CD4-positive, alpha-beta T cell (primary cell): ENCODE data around the gene GBP1. TPM values are rescaled to one million over a fixed set of nuclear protein-coding genes. Genes with fewer than 3 reads are reported as not detected.
A peak's percentile ranks its signal among the peaks of the same experiment; 100 is the strongest.

Experiments used
- ATAC-seq: fragments of 200-7000 bp; cut with Tn5 transposase; one replicate; pipeline ENCODE4 v1.10.0; 2022; ENCODE audit warnings: mild to moderate bottlenecking; ENCODE audit not compliant: poor library complexity
- CTCF ChIA-PET: fragments of 350-600 bp; sonication (Branson Sonifier 250); formaldehyde crosslinking; loops from one replicate; lab custom pipeline; 2021; ENCODE audit warnings: antibody characterized with exemption, inconsistent platforms; lab: Charles Lee
- POLR2A ChIA-PET: fragments of 350-600 bp; sonication (Branson Sonifier 250); formaldehyde crosslinking; loops from one replicate; lab custom pipeline; 2021; ENCODE audit warnings: antibody characterized with exemption, inconsistent platforms; lab: Charles Lee
- DNase-seq, 14 experiments: peaks; one replicate each; pipeline ENCODE4 v3.0.0-alpha.2; 2013 to 2020; ENCODE audit warnings: mixed read lengths in 2 of 14
- H3K27ac ChIP-seq, 2 donors: one replicate each; pipeline versions ENCODE4 v1.5.1 to v1.7.0; 2013; ENCODE audit warnings: low read length in 2 of 2, low read depth in 1 of 2, mild to moderate bottlenecking in 1 of 2
- H3K27me3 ChIP-seq, 2 experiments: 1 replicate in 1 of 2; 2 replicates in 1 of 2; pipeline versions ENCODE4 v1.6.1 to v1.7.0; 2013; ENCODE audit warnings: low read length in 2 of 2, control low read depth in 1 of 2, mild to moderate bottlenecking in 1 of 2, moderate library complexity in 1 of 2; ENCODE audit not compliant: insufficient read depth in 2 of 2, control insufficient read depth in 1 of 2
- H3K36me3 ChIP-seq: one replicate; pipeline ENCODE4 v1.6.1; 2013; ENCODE audit warnings: low read length, control low read depth; ENCODE audit not compliant: insufficient read depth
- H3K4me1 ChIP-seq: one replicate; pipeline ENCODE4 v1.6.1; 2013; ENCODE audit warnings: low read length, control low read depth; ENCODE audit not compliant: insufficient read depth
- H3K4me3 ChIP-seq: one replicate; pipeline ENCODE4 v1.5.1; 2013; ENCODE audit warnings: mild to moderate bottlenecking, low read length, moderate library complexity
- H3K9me3 ChIP-seq, 2 experiments: 1 replicate in 1 of 2; 2 replicates in 1 of 2; pipeline versions ENCODE4 v1.6.1 to v1.7.0; 2013; ENCODE audit warnings: low read length in 2 of 2, mild to moderate bottlenecking in 2 of 2, control low read depth in 1 of 2, moderate library complexity in 1 of 2; ENCODE audit not compliant: control insufficient read depth in 1 of 2, insufficient read depth in 1 of 2
- H3K27ac Mint-ChIP-seq: one replicate; pipeline ENCODE4 v1.8.0; 2020; ENCODE audit warnings: mixed read lengths
- H3K27me3 Mint-ChIP-seq: one replicate; pipeline ENCODE4 v1.8.0; 2021; ENCODE audit warnings: mixed read lengths
- H3K36me3 Mint-ChIP-seq: one replicate; pipeline ENCODE4 v1.8.0; 2021; ENCODE audit warnings: low read depth, mixed read lengths
- H3K4me1 Mint-ChIP-seq: one replicate; pipeline ENCODE4 v1.8.0; 2021; ENCODE audit warnings: low read depth, mixed read lengths
- H3K4me3 Mint-ChIP-seq: one replicate; pipeline ENCODE4 v1.8.0; 2020; ENCODE audit warnings: mild to moderate bottlenecking, mixed read lengths
- H3K9me3 Mint-ChIP-seq: one replicate; pipeline ENCODE4 v1.8.0; 2020; ENCODE audit warnings: mixed read lengths
- intact Hi-C, 2 experiments: fragments of 100-400 bp; cut with DNase I in 1 of 2; cut with micrococcal nuclease in 1 of 2; formaldehyde crosslinking; loops; one replicate each; pipeline versions ENCODE4 v1.15.1 to v1.9.0; 2023 to 2025; cut with DNase I, micrococcal nuclease
- total RNA-seq, 174 experiments: library from RNA in 2 of 174; stranded (reverse) in 2 of 174; gene quantifications; one replicate each; pipeline ENCODE4 v1.2.3 and lab custom pipeline; 2021 to 2026
- TF ChIP-seq, protein P1 (sequence below): fragments of 200-600 bp; IDR thresholded peaks from one replicate; pipeline ENCODE4 v1.8.0; 2022; ENCODE audit warnings: antibody characterized with exemption, mild to moderate bottlenecking

GBP1 gene
- total RNA-seq, 2 experiments from 2014 or later: 15.5 to 16.5 TPM

DNA sequence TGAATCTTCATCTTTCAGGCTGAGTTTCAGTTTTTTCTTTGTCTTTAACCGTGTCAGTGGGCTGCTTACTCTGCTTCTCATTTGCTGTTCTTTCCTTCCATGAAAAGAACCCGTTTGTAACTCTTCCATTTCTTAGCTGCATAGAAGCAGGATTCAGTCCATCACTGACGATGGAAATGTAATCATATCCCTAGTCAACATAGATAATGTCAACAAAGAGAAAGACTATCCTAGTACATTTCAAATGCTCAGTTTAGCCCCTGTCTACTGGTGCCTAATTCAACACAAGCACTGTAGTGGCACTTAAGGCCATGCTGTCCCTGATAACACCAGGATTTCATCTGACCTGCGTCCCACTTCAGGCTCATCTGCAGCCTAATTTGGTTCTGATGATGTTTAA, 376 bp downstream of the GBP1 start:
- peak overlapping the region; percentile 93 for H3K27ac Mint-ChIP-seq
- peaks cover 21% of the 10 kb centered on the region for H3K36me3 ChIP-seq
- H3K9me3 ChIP-seq: no peaks in the 10 kb centered on the region
- ChIA-PET CTCF (interaction anchor here (0.7 to 2.6 kb wide), 3 partner anchors 21 to 91 kb away, joined by 3 to 6 read pairs (median 4); no protein-coding TSS in a partner anchor), POLR2A (interaction anchor here (0.8 to 3.0 kb wide), 19 partner anchors 8 to 544 kb away, joined by 3 to 22 read pairs (median 5); partner anchors contain the start of genes GBP2, GBP3, GBP4 and GBP5)
- TF ChIP-seq, protein P1, sequence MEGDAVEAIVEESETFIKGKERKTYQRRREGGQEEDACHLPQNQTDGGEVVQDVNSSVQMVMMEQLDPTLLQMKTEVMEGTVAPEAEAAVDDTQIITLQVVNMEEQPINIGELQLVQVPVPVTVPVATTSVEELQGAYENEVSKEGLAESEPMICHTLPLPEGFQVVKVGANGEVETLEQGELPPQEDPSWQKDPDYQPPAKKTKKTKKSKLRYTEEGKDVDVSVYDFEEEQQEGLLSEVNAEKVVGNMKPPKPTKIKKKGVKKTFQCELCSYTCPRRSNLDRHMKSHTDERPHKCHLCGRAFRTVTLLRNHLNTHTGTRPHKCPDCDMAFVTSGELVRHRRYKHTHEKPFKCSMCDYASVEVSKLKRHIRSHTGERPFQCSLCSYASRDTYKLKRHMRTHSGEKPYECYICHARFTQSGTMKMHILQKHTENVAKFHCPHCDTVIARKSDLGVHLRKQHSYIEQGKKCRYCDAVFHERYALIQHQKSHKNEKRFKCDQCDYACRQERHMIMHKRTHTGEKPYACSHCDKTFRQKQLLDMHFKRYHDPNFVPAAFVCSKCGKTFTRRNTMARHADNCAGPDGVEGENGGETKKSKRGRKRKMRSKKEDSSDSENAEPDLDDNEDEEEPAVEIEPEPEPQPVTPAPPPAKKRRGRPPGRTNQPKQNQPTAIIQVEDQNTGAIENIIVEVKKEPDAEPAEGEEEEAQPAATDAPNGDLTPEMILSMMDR: no peak
- DNase-seq (peak in 1 of 14 experiments; percentile 14), ATAC-seq (peak; percentile 52)
- intact Hi-C loops: loop anchor here (1.0 to 5.0 kb wide), 3 partner anchors 37 to 293 kb away; partner anchors contain the start of gene GBP3 (in 1 of the 2)
- peak overlapping the region; percentile 69 to 70 for H3K27ac ChIP-seq
- H3K9me3 Mint-ChIP-seq: no peaks in the 10 kb centered on the region
- H3K36me3 Mint-ChIP-seq: peaks cover 55% of the 10 kb centered on the region
- peak overlapping the region; percentile 97 for H3K4me3 Mint-ChIP-seq
- H3K4me1 Mint-ChIP-seq: peaks cover 71% of the 10 kb centered on the region
- H3K27me3 Mint-ChIP-seq: no peaks in the 10 kb centered on the region
- peak overlapping the region; percentile 61 for H3K4me3 ChIP-seq
- peaks cover 16% of the 10 kb centered on the region for H3K4me1 ChIP-seq
- no peaks in the 10 kb centered on the region for H3K27me3 ChIP-seq

DNA sequence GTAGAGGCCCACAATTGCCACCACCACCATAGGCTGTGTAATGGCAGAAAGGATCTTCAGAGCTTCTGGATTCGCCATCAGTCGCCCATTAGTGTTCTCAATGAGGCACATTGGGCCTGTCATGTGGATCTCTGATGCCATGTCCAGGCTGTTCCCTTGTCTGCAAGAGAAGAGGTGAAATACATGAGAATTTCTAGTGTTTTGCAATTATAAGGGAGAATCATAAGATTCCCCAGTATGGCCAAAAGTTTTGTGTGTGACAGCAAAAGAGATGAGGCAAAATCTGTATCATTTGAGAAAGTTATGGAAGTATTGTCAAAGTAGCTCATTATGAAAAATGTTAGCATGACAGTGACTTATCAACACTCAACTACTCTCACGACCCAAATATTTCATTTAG, 1.9 kb downstream of the GBP1 start:
- Mint-ChIP-seq H3K27ac (peak overlapping the region; percentile 93), H3K4me1 (peaks cover 67% of the 10 kb centered on the region), H3K4me3 (peak overlapping the region; percentile 97), H3K9me3 (no peaks in the 10 kb centered on the region), H3K27me3 (no peaks in the 10 kb centered on the region), H3K36me3 (peaks cover 71% of the 10 kb centered on the region)
- Histone ChIP-seq H3K36me3 (peaks cover 36% of the 10 kb centered on the region), H3K27me3 (no peaks in the 10 kb centered on the region), H3K9me3 (no peaks in the 10 kb centered on the region), H3K4me3 (peak overlapping the region; percentile 61), H3K4me1 (peaks cover 13% of the 10 kb centered on the region), H3K27ac (no peak overlapping the region)
- CTCF ChIA-PET: interaction anchor here (1.0 to 2.6 kb wide), 3 partner anchors 23 to 110 kb away, joined by 3 to 9 read pairs (median 6); no protein-coding TSS in a partner anchor
- intact Hi-C loops: no loop called here
- ATAC-seq (no peak), DNase-seq (no peak)
- TF ChIP-seq, protein P1: no peak
- POLR2A ChIA-PET: interaction anchor here (0.7 to 2.4 kb wide), 5 partner anchors 24 to 135 kb away, joined by 3 to 10 read pairs (median 3); partner anchors contain the start of genes GBP3 and GBP4

GRCh38 chr1:89060091-89060490, 4.9 kb downstream of the GBP1 start:
- Mint-ChIP-seq H3K4me1 (peaks cover 55% of the 10 kb centered on the region), H3K9me3 (no peaks in the 10 kb centered on the region), H3K27ac (no peak overlapping the region), H3K4me3 (peak overlapping the region; percentile 18), H3K27me3 (no peaks in the 10 kb centered on the region), H3K36me3 (peaks cover 97% of the 10 kb centered on the region)
- CTCF ChIA-PET: no interaction called here
- intact Hi-C loops: no loop called here
- Histone ChIP-seq H3K4me3 (no peak overlapping the region), H3K27me3 (no peaks in the 10 kb centered on the region), H3K4me1 (peaks cover 8% of the 10 kb centered on the region), H3K27ac (no peak overlapping the region), H3K36me3 (peaks cover 66% of the 10 kb centered on the region), H3K9me3 (no peaks in the 10 kb centered on the region)
- DNase-seq (no peak), ATAC-seq (no peak)
- POLR2A ChIA-PET: no interaction called here
- TF ChIP-seq, protein P1: no peak
